ENCODE measurements around the gene LMCD1. TPM values are rescaled to one million over a fixed set of nuclear protein-coding genes. Genes with fewer than 3 reads are reported as not detected.

Gene LMCD1
- total RNA-seq, 2 donors from 2014 or later = 10.9 to 32.4 TPM

GRCh38 chr3:8604988-8605387, 103.4 kb downstream of the LMCD1 start:
- 72 to 73% methylated on average over 3 of the region's 3 CpGs for WGBS, 2 donors
- no peak for DNase-seq
- TF ChIP-seq POLR2A (IDR thresholded peaks at IDR 0.05) (no peak), CTCF (IDR thresholded peaks at IDR 0.05) (no peak)
- Histone ChIP-seq H3K36me3 (replicated peaks in 1 of 2; ENCODE audit: insufficient read depth in 1 of 2, low read depth in 2 of 2) (no peaks in the 10 kb centered on the region), H3K27me3 (no peaks in the 10 kb centered on the region), H3K27ac (no peak overlapping the region), H3K4me1 (peaks cover 4% of the 10 kb centered on the region), H3K4me3 (no peak overlapping the region), H3K9me3 (no peaks in the 10 kb centered on the region)
- intact Hi-C loops (cut with DNase I) = no loop called here
- no peak for ATAC-seq

- TF ChIP-seq CTCF (IDR thresholded peaks at IDR 0.05) (no peak), POLR2A (IDR thresholded peaks at IDR 0.05) (no peak)
- DNase-seq (no peak), ATAC-seq (no peak)
- H3K27ac ChIP-seq = no peak overlapping the region
- peaks cover 4% of the 10 kb centered on the region for H3K4me1 ChIP-seq
- H3K36me3 ChIP-seq (replicated peaks in 1 of 2; ENCODE audit: insufficient read depth in 1 of 2, low read depth in 2 of 2) = no peaks in the 10 kb centered on the region
- no peak overlapping the region for H3K4me3 ChIP-seq
- intact Hi-C loops (cut with DNase I) = no loop called here
- WGBS, 2 donors = 52 to 62% methylated on average over 7 of the region's 7 CpGs
- no peaks in the 10 kb centered on the region for H3K9me3 ChIP-seq
- H3K27me3 ChIP-seq = no peaks in the 10 kb centered on the region
Measured at GRCh38 chr3:8606701-8607231, 105.1 kb downstream of the LMCD1 start.

GRCh38 chr3:8607234-8608040, 105.8 kb downstream of the LMCD1 start:
- no peak overlapping the region for H3K4me3 ChIP-seq
- H3K9me3 ChIP-seq = no peaks in the 10 kb centered on the region
- intact Hi-C loops (cut with DNase I) = no loop called here
- H3K27ac ChIP-seq = no peak overlapping the region
- peak; percentile 91 for ATAC-seq
- no peaks in the 10 kb centered on the region for H3K36me3 ChIP-seq (replicated peaks in 1 of 2; ENCODE audit: insufficient read depth in 1 of 2, low read depth in 2 of 2)
- TF ChIP-seq POLR2A (IDR thresholded peaks at IDR 0.05) (no peak), CTCF (IDR thresholded peaks at IDR 0.05) (peak; percentile 20 to 80 (median 67))
- no peaks in the 10 kb centered on the region for H3K27me3 ChIP-seq
- DNase-seq = peak; percentile 49 to 74 (median 64)
- peaks cover 4% of the 10 kb centered on the region for H3K4me1 ChIP-seq
- 44 to 58% methylated on average over 3 to 7 of the region's 7 CpGs for WGBS, 2 donors

- Histone ChIP-seq H3K27me3 (no peaks in the 10 kb centered on the region), H3K4me3 (no peak overlapping the region), H3K27ac (no peak overlapping the region), H3K36me3 (replicated peaks in 1 of 2; ENCODE audit: insufficient read depth in 1 of 2, low read depth in 2 of 2) (no peaks in the 10 kb centered on the region), H3K9me3 (no peaks in the 10 kb centered on the region), H3K4me1 (peaks cover 4% of the 10 kb centered on the region)
- DNase-seq = no peak
- WGBS, 2 donors = 80 to 82% methylated on average over 15 to 16 of the region's 16 CpGs
- no peak for ATAC-seq
- intact Hi-C loops (cut with DNase I) = no loop called here
- TF ChIP-seq CTCF (IDR thresholded peaks at IDR 0.05) = no peak
- no peak for TF ChIP-seq POLR2A (IDR thresholded peaks at IDR 0.05)
Measured at GRCh38 chr3:8608041-8608790, 106.6 kb downstream of the LMCD1 start.

All from body of pancreas (tissue), 4 donors.